DOHH2 (cell line): ENCODE results near the gene SAT2.

ENCODE experiments used
- CTCF ChIP-seq: fragments of 200-600 bp; sonication (generic); IDR thresholded peaks from one replicate; pipeline ENCODE4 v1.5.1; 2014; ENCODE audit warnings: antibody characterized with exemption, mild to moderate bottlenecking, low read depth, low read length; ENCODE audit not compliant: poor library complexity, severe bottlenecking
- EZH2phosphoT487 ChIP-seq: fragments of 200-600 bp; sonication (generic); IDR thresholded peaks from 2 replicates; pipeline ENCODE4 v1.6.1; 2017; ENCODE audit warnings: borderline replicate concordance, mild to moderate bottlenecking, antibody characterized with exemption, low read length, moderate library complexity, mixed read lengths

DNA sequence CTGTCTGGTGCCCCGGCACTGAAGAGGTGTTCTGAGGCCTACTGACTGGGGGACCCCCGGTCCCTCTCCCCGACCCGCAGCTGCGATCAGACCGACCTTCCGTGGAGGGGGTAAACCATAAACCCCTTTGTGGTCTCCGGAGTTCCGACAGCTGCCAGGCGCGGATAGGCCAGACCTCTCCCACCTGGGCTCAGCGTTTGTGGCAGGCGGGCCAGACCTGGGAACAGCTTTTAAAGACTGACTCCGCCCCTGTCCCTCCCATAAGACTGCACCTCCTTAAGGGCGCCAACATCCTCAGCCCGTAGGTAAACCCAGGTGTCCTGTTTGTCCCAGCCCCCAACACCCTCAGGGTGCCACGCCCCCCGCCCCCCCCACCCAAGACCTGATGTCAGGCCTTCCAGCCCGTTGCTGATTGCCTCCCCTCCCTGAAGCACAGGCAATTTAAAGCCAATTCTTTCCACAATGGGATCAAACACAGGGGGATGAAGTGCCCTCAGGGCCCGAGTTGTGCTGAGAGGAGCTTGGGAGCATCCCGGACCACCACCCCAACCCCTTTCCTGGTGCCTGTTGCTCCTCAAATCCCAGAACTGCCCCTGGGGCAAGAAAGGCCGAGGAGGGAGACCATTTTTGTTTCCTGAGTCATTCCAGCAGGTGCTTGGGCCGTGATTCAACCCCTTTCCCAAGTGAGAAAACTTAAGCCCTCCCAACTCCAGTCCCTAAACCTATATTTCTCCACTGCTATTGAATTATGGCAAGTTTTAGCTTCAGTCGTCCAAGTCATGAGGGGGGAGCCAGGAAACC, 37.5 kb downstream of the SAT2 start, which contains the start of gene SOX15:
- TF ChIP-seq CTCF (no peak), EZH2phosphoT487 (no peak)
